Measurements from ENCODE around the gene HNRNPA2B1. TPM values are rescaled to one million over a fixed set of nuclear protein-coding genes. Genes with fewer than 3 reads are reported as not detected.

Gene HNRNPA2B1
- total RNA-seq, 2 donors from 2014 or later, result 913 to 1,007 TPM

GRCh38 chr7:26157520-26158105 is 42.9 kb downstream of the HNRNPA2B1 start:
- H3K9me3 ChIP-seq (ENCODE audit: control insufficient read depth, low read length), result no peaks in the 10 kb centered on the region
- no peak overlapping the region for H3K4me3 ChIP-seq (ENCODE audit: low read length)
- no peaks in the 10 kb centered on the region for H3K36me3 ChIP-seq (ENCODE audit: control insufficient read depth, insufficient read depth, low read length)
- DNase-seq, result no peak
- TF ChIP-seq CTCF (conservative IDR thresholded peaks at IDR 0.05), result no peak
- H3K27ac ChIP-seq (ENCODE audit: low read depth, low read length), result no peak overlapping the region
- WGBS, 2 experiments (ENCODE audit: insufficient coverage in 1 of 2, insufficient read length in 1 of 2), result 93 to 94% methylated on average over 4 of the region's 4 CpGs
- H3K27me3 ChIP-seq (ENCODE audit: control insufficient read depth, insufficient read depth, low read length, poor library complexity, severe bottlenecking), result no peaks in the 10 kb centered on the region
- Mint-ChIP-seq H3K4me3 (no peak overlapping the region), H3K9me3 (peaks cover 2% of the 10 kb centered on the region), H3K27me3 (ENCODE audit: insufficient read depth) (no peaks in the 10 kb centered on the region), H3K27ac (no peak overlapping the region), H3K4me1 (peaks cover 46% of the 10 kb centered on the region), H3K36me3 (ENCODE audit: low read depth) (peaks cover 8% of the 10 kb centered on the region)
- no peak overlapping the region for H3K9ac ChIP-seq (ENCODE audit: extremely low read depth, low read length, poor library complexity, severe bottlenecking)
- H3K4me1 ChIP-seq (ENCODE audit: control insufficient read depth, insufficient read depth, low read length), result peaks cover 9% of the 10 kb centered on the region

GRCh38 chr7:26156451-26157420 is 43.8 kb downstream of the HNRNPA2B1 start:
- H3K9ac ChIP-seq (ENCODE audit: extremely low read depth, low read length, poor library complexity, severe bottlenecking), result no peak overlapping the region

More at GRCh38 chr7:26156451-26157420, 43.8 kb downstream of the HNRNPA2B1 start:
- DNase-seq, result no peak
- no peaks in the 10 kb centered on the region for H3K27me3 ChIP-seq (ENCODE audit: control insufficient read depth, insufficient read depth, low read length, poor library complexity, severe bottlenecking)
- no peak for TF ChIP-seq CTCF (conservative IDR thresholded peaks at IDR 0.05)
- no peaks in the 10 kb centered on the region for H3K9me3 ChIP-seq (ENCODE audit: control insufficient read depth, low read length)
- Mint-ChIP-seq H3K27me3 (ENCODE audit: insufficient read depth) (no peaks in the 10 kb centered on the region), H3K4me3 (no peak overlapping the region), H3K9me3 (peaks cover 2% of the 10 kb centered on the region), H3K27ac (peak overlapping the region; percentile 76), H3K36me3 (ENCODE audit: low read depth) (peaks cover 8% of the 10 kb centered on the region), H3K4me1 (peaks cover 47% of the 10 kb centered on the region)
- H3K4me1 ChIP-seq (ENCODE audit: control insufficient read depth, insufficient read depth, low read length), result peaks cover 9% of the 10 kb centered on the region
- H3K36me3 ChIP-seq (ENCODE audit: control insufficient read depth, insufficient read depth, low read length), result no peaks in the 10 kb centered on the region
- H3K27ac ChIP-seq (ENCODE audit: low read depth, low read length), result no peak overlapping the region
- no peak overlapping the region for H3K4me3 ChIP-seq (ENCODE audit: low read length)
- 93% methylated on average over 18 to 20 of the region's 20 CpGs for WGBS, 2 experiments (ENCODE audit: insufficient coverage in 1 of 2, insufficient read length in 1 of 2)

Measured in endodermal cell (in vitro differentiated cells).